ENCODE measurements around the gene KCNQ1OT1.

KCNQ1OT1 gene

DNA sequence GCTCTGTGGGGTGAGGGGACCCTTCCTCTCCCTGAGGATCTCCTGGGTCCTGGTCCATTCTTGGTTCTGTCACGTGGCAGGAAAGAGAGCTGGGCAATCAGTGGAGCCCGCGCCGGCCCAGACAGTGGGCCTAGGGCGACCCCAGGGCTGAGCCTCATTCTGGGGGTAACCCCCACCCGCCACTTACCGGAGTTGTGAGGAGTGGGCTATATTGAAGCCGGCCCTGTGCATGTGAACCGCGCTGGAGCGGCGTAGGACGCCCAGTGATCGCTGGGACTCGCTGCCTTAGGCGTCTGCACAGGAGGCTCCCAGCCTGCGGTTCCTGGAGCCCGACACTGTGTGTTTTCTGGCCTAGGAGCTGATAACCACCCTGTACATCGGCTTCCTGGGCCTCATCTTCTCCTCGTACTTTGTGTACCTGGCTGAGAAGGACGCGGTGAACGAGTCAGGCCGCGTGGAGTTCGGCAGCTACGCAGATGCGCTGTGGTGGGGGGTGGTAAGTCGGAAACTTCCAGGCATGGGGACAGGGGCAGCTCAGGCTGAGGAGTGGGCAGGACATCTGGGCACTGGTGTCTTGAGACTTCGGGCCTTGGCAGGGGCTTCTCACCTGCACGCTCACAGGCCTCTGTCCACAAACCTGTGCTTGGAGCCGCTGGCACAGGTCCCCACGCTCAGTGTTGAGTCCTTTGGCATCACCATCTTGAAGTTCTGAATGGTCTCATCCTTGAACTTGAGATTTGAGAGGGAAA, 127.1 kb downstream of the KCNQ1OT1 start:
- DNase-seq, result no peak
- Histone ChIP-seq H2BK5ac (ENCODE audit: low read length) (no peak overlapping the region), H3K9ac (ENCODE audit: low read length) (no peak overlapping the region), H3K36me3 (ENCODE audit: control insufficient read depth, insufficient read depth, low read length) (no peaks in the 10 kb centered on the region), H2BK120ac (ENCODE audit: low read depth, low read length) (no peak overlapping the region), H3K79me1 (ENCODE audit: low read length) (no peaks in the 10 kb centered on the region), H3K4me2 (ENCODE audit: low read length) (no peak overlapping the region), H3K4ac (ENCODE audit: low read depth, low read length) (no peak overlapping the region), H3K79me2 (ENCODE audit: control insufficient read depth, insufficient read depth, low read length) (no peaks in the 10 kb centered on the region), H2BK15ac (replicated peaks; ENCODE audit: low read depth) (no peak overlapping the region), H3K4me1 (ENCODE audit: control insufficient read depth, low read depth, low read length) (no peaks in the 10 kb centered on the region), H4K8ac (ENCODE audit: low read depth, low read length) (no peak overlapping the region), H2AK5ac (ENCODE audit: low read length) (no peak overlapping the region), H3K56ac (ENCODE audit: low read length) (no peak overlapping the region), H3K4me3 (ENCODE audit: low read length) (no peak overlapping the region), H3K23ac (ENCODE audit: low read length) (no peak overlapping the region), H3K18ac (ENCODE audit: low read length) (no peak overlapping the region), H4K5ac (ENCODE audit: low read length) (no peak overlapping the region), H3K27ac (ENCODE audit: low read depth, low read length) (no peak overlapping the region), H3K27me3 (ENCODE audit: insufficient read depth, low read length, poor library complexity) (no peaks in the 10 kb centered on the region)
- no CpG with 5 or more reads among the region's 33 CpGs for WGBS (ENCODE audit: extremely low coverage, insufficient coverage, low lambda C conversion rate)

DNA sequence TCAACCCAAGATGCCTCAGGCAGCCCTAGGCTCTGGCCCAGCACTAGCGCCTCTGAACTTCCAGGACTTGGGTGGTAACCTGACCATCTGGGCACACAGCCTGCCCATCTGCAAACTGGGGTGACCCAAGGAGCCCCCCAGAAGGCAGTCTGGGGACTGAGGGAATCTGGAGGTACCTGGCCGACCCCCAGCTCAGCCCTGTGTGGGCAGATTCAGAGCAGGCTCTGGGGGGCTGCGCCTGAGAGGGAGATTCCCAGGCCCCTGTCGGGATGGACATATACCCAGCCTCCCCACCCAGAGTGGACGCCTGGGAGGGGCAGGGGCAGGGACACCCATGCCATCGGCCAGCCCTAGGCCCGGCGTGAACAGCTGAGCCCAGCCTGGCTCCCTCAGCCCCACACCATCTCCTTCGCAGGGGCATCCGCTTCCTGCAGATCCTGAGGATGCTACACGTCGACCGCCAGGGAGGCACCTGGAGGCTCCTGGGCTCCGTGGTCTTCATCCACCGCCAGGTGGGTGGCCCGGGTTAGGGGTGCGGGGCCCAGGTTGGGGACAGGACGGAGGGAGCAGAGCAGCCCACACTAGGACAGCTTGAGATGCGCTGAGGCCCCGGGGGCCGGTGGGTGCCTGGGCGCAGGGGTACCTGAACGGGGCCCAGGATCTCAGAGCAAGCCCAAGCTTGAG, 128.1 kb downstream of the KCNQ1OT1 start:
- H3K18ac ChIP-seq (ENCODE audit: low read length), result no peak overlapping the region
- DNase-seq, result no peak

DNA sequence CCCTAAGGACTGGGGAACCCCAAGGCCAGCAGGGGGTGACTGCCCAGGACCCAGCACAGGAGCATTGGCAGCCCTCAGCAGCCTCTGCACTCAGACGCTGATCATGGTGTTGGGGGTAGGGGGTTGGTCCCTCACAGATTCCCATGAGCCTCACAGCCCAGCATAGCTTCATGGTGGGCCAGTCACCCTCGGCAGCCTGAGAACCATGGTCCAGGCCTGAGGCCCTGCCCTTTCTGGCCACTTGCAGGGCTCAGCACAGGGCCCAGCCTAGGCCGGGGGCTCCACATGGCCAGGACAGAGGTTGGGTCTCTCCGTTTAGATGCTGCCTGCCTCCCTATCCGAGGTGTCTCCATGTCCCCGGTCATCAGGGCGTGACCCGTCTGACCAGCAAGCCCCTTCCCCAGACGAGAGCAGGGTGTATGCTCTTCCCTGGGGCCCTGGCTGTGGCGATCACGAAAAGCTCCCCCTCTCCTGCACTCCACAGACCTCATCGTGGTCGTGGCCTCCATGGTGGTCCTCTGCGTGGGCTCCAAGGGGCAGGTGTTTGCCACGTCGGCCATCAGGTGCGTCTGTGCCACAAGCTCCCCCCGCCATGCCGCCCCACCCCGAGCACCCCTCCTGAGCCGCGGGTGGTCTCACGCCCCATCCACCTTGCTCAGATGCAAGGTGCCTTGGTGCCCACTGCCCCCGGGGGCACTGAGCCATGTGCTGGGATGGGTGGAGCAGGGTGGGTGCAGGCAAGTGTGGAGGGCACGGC, 128.8 kb downstream of the KCNQ1OT1 start:
- Histone ChIP-seq H4K8ac (ENCODE audit: low read depth, low read length) (no peak overlapping the region), H3K79me1 (ENCODE audit: low read length) (no peaks in the 10 kb centered on the region), H2BK5ac (ENCODE audit: low read length) (no peak overlapping the region), H3K18ac (ENCODE audit: low read length) (no peak overlapping the region), H3K4me3 (ENCODE audit: low read length) (no peak overlapping the region), H3K27me3 (ENCODE audit: insufficient read depth, low read length, poor library complexity) (no peaks in the 10 kb centered on the region), H3K4ac (ENCODE audit: low read depth, low read length) (no peak overlapping the region), H3K23ac (ENCODE audit: low read length) (no peak overlapping the region), H3K79me2 (ENCODE audit: control insufficient read depth, insufficient read depth, low read length) (no peaks in the 10 kb centered on the region), H3K36me3 (ENCODE audit: control insufficient read depth, insufficient read depth, low read length) (no peaks in the 10 kb centered on the region), H3K4me2 (ENCODE audit: low read length) (no peak overlapping the region), H3K56ac (ENCODE audit: low read length) (no peak overlapping the region), H3K9ac (ENCODE audit: low read length) (no peak overlapping the region), H2BK15ac (replicated peaks; ENCODE audit: low read depth) (no peak overlapping the region), H4K5ac (ENCODE audit: low read length) (no peak overlapping the region), H3K27ac (ENCODE audit: low read depth, low read length) (no peak overlapping the region), H3K4me1 (ENCODE audit: control insufficient read depth, low read depth, low read length) (no peaks in the 10 kb centered on the region), H2AK5ac (ENCODE audit: low read length) (no peak overlapping the region), H2BK120ac (ENCODE audit: low read depth, low read length) (no peak overlapping the region)
- WGBS (ENCODE audit: extremely low coverage, insufficient coverage, low lambda C conversion rate), result no CpG with 5 or more reads among the region's 25 CpGs
- no peak for DNase-seq

More for the DNA sequence above, 128.1 kb downstream of the KCNQ1OT1 start:
- H2BK5ac ChIP-seq (ENCODE audit: low read length), result no peak overlapping the region
- H3K27me3 ChIP-seq (ENCODE audit: insufficient read depth, low read length, poor library complexity), result no peaks in the 10 kb centered on the region
- no peak overlapping the region for H2BK15ac ChIP-seq (replicated peaks; ENCODE audit: low read depth)
- H3K27ac ChIP-seq (ENCODE audit: low read depth, low read length), result no peak overlapping the region
- H2BK120ac ChIP-seq (ENCODE audit: low read depth, low read length), result no peak overlapping the region
- H3K79me2 ChIP-seq (ENCODE audit: control insufficient read depth, insufficient read depth, low read length), result no peaks in the 10 kb centered on the region
- no peak overlapping the region for H3K4me3 ChIP-seq (ENCODE audit: low read length)
- no peak overlapping the region for H2AK5ac ChIP-seq (ENCODE audit: low read length)
- H3K56ac ChIP-seq (ENCODE audit: low read length), result no peak overlapping the region
- no peak overlapping the region for H4K8ac ChIP-seq (ENCODE audit: low read depth, low read length)
- no peak overlapping the region for H4K5ac ChIP-seq (ENCODE audit: low read length)
- H3K4me2 ChIP-seq (ENCODE audit: low read length), result no peak overlapping the region
- no peak overlapping the region for H3K4ac ChIP-seq (ENCODE audit: low read depth, low read length)
- no peak overlapping the region for H3K9ac ChIP-seq (ENCODE audit: low read length)
- no peak overlapping the region for H3K23ac ChIP-seq (ENCODE audit: low read length)
- no CpG with 5 or more reads among the region's 23 CpGs for WGBS (ENCODE audit: extremely low coverage, insufficient coverage, low lambda C conversion rate)
- no peaks in the 10 kb centered on the region for H3K4me1 ChIP-seq (ENCODE audit: control insufficient read depth, low read depth, low read length)
- no peaks in the 10 kb centered on the region for H3K79me1 ChIP-seq (ENCODE audit: low read length)
- no peaks in the 10 kb centered on the region for H3K36me3 ChIP-seq (ENCODE audit: control insufficient read depth, insufficient read depth, low read length)

DNA sequence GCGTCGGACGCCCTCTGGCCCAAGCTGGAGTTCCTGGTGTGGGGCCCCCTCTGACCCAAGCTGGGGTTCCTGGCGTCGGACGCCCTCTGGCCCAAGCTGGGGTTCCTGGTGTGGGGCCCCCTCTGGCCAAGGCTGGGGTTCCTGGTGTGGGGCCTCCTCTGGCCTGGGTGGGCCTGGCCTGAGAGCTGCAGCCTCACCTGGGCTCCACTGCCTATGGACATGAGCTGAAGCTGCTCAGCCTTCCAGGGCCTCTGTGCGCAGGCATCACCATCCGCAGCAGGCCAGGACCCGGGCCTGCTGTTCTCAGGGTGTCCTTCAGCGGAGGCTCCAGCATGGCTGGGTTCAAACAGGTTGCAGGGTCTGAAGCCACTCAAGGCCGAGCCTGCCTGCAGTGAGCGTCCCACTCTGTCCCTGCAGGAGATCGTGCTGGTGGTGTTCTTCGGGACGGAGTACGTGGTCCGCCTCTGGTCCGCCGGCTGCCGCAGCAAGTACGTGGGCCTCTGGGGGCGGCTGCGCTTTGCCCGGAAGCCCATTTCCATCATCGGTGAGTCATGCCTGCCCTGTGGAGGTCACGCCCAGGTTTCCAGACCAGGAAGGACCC, 129.5 kb downstream of the KCNQ1OT1 start:
- no peak overlapping the region for H3K56ac ChIP-seq (ENCODE audit: low read length)
- no peak overlapping the region for H4K8ac ChIP-seq (ENCODE audit: low read depth, low read length)
- no peaks in the 10 kb centered on the region for H3K79me2 ChIP-seq (ENCODE audit: control insufficient read depth, insufficient read depth, low read length)
- H3K9ac ChIP-seq (ENCODE audit: low read length), result no peak overlapping the region
- H2BK5ac ChIP-seq (ENCODE audit: low read length), result no peak overlapping the region
- no peaks in the 10 kb centered on the region for H3K4me1 ChIP-seq (ENCODE audit: control insufficient read depth, low read depth, low read length)
- no peak overlapping the region for H3K27ac ChIP-seq (ENCODE audit: low read depth, low read length)
- no peaks in the 10 kb centered on the region for H3K79me1 ChIP-seq (ENCODE audit: low read length)
- no CpG with 5 or more reads among the region's 26 CpGs for WGBS (ENCODE audit: extremely low coverage, insufficient coverage, low lambda C conversion rate)
- H3K4me2 ChIP-seq (ENCODE audit: low read length), result no peak overlapping the region
- no peak for DNase-seq
- no peak overlapping the region for H2BK15ac ChIP-seq (replicated peaks; ENCODE audit: low read depth)
- H3K4me3 ChIP-seq (ENCODE audit: low read length), result no peak overlapping the region
- no peak overlapping the region for H4K5ac ChIP-seq (ENCODE audit: low read length)
- H3K23ac ChIP-seq (ENCODE audit: low read length), result no peak overlapping the region
- no peaks in the 10 kb centered on the region for H3K27me3 ChIP-seq (ENCODE audit: insufficient read depth, low read length, poor library complexity)
- H3K4ac ChIP-seq (ENCODE audit: low read depth, low read length), result no peak overlapping the region
- no peak overlapping the region for H2AK5ac ChIP-seq (ENCODE audit: low read length)
- H2BK120ac ChIP-seq (ENCODE audit: low read depth, low read length), result no peak overlapping the region
- no peak overlapping the region for H3K18ac ChIP-seq (ENCODE audit: low read length)
- H3K36me3 ChIP-seq (ENCODE audit: control insufficient read depth, insufficient read depth, low read length), result no peaks in the 10 kb centered on the region

DNA sequence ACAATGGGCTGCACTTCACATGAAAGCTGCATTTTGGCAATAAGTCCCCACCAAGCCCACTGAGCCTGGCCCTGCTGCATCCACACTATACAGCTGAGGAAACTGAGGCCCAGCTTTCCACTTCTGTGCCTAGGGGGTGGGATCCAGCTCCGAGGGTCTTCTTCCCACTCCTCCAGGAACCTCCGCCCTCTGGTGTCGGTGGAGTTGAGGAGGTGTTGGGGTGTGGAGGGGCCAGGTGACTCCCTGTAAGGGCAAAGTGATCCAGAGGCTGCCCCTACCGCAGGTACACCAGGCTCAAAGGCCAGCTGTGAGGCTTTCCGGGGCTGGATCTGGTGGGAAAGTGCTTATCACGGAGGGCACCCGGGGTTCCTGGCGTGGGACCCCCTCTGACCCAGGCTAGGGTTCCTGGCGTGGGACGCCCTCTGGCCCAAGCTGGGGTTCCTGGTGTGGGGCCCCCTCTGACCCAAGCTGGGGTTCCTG, 130.0 kb downstream of the KCNQ1OT1 start:
- Histone ChIP-seq H2BK15ac (replicated peaks; ENCODE audit: low read depth) (no peak overlapping the region), H2AK5ac (ENCODE audit: low read length) (no peak overlapping the region), H4K8ac (ENCODE audit: low read depth, low read length) (no peak overlapping the region), H4K5ac (ENCODE audit: low read length) (no peak overlapping the region), H2BK120ac (ENCODE audit: low read depth, low read length) (no peak overlapping the region), H3K56ac (ENCODE audit: low read length) (no peak overlapping the region), H3K79me1 (ENCODE audit: low read length) (no peaks in the 10 kb centered on the region), H3K4ac (ENCODE audit: low read depth, low read length) (no peak overlapping the region), H3K4me2 (ENCODE audit: low read length) (no peak overlapping the region), H3K23ac (ENCODE audit: low read length) (no peak overlapping the region), H3K9ac (ENCODE audit: low read length) (no peak overlapping the region), H3K18ac (ENCODE audit: low read length) (no peak overlapping the region), H3K4me3 (ENCODE audit: low read length) (no peak overlapping the region), H3K27ac (ENCODE audit: low read depth, low read length) (no peak overlapping the region), H3K4me1 (ENCODE audit: control insufficient read depth, low read depth, low read length) (no peaks in the 10 kb centered on the region), H3K79me2 (ENCODE audit: control insufficient read depth, insufficient read depth, low read length) (no peaks in the 10 kb centered on the region), H3K27me3 (ENCODE audit: insufficient read depth, low read length, poor library complexity) (no peaks in the 10 kb centered on the region), H3K36me3 (ENCODE audit: control insufficient read depth, insufficient read depth, low read length) (no peaks in the 10 kb centered on the region), H2BK5ac (ENCODE audit: low read length) (no peak overlapping the region)
- WGBS (ENCODE audit: extremely low coverage, insufficient coverage, low lambda C conversion rate), result no CpG with 5 or more reads among the region's 10 CpGs
- no peak for DNase-seq

Measured in mesendoderm (in vitro differentiated cells).